RWPE1 (cell line): ENCODE measurements around the gene CDRT15L2.
"Not testable (repeated sequence)": the region's sequence is repeated elsewhere in the genome, so short reads cannot be mapped to it uniquely, and the experiment has no call there.

Experiments
- CTCF ChIA-PET: fragments of 350-600 bp; sonication (Branson Sonifier 250); formaldehyde crosslinking; extraction: SDS; loops from one replicate; lab custom pipeline; 2021; lab: Yijun Ruan, JAX
- POLR2A ChIA-PET: fragments of 400-600 bp; formaldehyde crosslinking; extraction: SDS; loops from one replicate; lab custom pipeline; 2020; ENCODE audit warnings: antibody characterized with exemption; ENCODE audit not compliant: low non-redundant PET; lab: Yijun Ruan, JAX
- DNase-seq: peaks from one replicate; pipeline ENCODE4 v3.0.0; 2012; ENCODE audit warnings: low spot score
- H3K27ac ChIP-seq: fragments of 450-650 bp; 2 replicates; pipeline ENCODE4 v1.5.1; 2017

CDRT15L2 gene

DNA sequence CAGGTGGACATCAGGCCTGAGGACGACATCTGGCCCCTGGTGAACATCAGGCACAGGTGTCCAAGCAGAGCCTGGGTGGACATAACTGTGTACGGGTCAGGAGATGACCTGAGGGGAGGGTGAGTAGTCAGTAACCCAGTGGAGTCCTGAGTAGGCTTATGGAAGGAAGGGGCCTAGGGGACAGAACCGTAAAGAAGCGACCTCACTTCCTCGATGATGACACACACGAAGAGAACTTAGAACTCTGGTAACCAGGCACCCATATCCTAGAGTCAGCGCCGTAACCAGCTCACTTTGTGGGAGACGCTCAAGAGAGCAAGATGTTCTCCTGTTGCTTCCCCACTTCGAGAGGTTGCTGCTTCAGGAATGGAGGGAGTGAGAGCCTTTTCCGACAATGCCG lies at the start of gene CDRT15L2:
TSS of gene CDRT15L2 (plus strand) at position 301 of the 400 bp plus-strand sequence. CDS start at position 321, 20 bp downstream.
- H3K27ac ChIP-seq, DNase-seq, POLR2A ChIA-PET, CTCF ChIA-PET: not testable (repeated sequence)

DNA sequence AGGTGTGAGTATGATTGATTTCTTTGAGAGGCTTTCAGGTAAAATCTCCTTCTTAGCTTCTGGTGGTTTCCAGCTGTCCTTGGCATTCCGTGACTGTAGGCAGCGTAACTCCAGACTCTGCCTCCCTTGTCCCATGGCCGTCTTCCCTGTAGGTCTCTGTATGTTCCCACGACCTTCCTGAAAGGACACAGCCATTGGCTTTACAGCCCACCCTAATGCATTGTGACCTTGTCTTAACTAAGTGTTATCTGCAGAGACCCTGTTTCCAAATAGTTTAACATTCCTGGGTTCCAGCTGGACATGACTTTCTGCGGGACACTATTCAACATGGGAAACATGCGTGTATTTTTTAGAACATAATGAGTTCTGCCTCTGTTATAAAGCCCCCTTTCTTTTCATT lies 49.4 kb upstream of the CDRT15L2 start:
- POLR2A ChIA-PET: not testable (repeated sequence)

DNA sequence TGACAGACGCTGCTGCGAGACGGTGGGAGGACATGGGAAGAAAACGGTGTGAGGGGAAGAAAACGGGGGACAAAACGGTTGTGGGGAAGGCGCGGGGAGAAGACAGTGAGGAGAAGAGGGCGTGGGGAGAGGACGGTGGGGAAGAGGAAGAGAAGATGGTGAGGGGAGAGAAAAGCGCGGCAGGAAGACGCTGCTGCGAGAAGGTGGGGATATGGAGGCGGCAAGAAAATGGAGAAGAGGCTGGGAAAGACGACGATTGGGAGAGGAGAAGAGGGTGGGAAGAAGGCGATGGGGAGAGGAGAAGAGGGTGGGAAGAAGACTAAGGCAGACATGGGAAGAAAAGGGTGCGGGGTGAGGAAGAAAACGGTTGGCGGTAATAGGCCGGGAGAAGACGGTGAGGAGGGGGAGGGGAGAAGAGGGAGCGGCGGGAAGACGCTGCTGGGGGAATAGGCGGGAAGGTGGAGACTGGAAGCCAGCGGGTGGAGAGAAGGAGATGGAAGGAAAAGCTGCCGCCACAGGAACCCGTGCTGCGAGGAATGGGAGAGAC lies 46.9 kb upstream of the CDRT15L2 start:
- POLR2A ChIA-PET, DNase-seq, CTCF ChIA-PET, H3K27ac ChIP-seq: not testable (repeated sequence)

More for the DNA sequence above, 49.4 kb upstream of the CDRT15L2 start:
- H3K27ac ChIP-seq, DNase-seq, CTCF ChIA-PET: not testable (repeated sequence)

DNA sequence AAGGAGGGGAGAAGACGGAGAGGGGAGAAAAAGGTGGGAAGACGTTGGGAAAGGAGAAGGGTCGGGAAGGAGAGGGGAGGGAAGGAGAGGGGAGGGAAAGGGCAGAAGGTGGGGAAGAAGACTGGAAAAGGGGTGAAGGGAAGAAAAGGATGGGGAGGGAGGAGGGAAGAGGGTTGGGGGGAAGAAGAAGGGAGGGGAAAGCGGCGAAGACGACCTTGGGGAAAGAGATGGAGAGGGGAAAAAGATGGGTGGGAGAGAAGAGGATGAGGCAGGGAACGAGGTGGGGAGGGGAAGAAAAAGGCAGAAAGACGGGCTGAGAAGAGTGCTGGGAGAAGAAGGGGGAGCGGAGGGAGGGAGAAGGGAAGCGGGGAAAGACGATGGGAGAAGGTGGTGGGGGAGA lies 46.3 kb upstream of the CDRT15L2 start:
- CTCF ChIA-PET: not testable (repeated sequence)

DNA sequence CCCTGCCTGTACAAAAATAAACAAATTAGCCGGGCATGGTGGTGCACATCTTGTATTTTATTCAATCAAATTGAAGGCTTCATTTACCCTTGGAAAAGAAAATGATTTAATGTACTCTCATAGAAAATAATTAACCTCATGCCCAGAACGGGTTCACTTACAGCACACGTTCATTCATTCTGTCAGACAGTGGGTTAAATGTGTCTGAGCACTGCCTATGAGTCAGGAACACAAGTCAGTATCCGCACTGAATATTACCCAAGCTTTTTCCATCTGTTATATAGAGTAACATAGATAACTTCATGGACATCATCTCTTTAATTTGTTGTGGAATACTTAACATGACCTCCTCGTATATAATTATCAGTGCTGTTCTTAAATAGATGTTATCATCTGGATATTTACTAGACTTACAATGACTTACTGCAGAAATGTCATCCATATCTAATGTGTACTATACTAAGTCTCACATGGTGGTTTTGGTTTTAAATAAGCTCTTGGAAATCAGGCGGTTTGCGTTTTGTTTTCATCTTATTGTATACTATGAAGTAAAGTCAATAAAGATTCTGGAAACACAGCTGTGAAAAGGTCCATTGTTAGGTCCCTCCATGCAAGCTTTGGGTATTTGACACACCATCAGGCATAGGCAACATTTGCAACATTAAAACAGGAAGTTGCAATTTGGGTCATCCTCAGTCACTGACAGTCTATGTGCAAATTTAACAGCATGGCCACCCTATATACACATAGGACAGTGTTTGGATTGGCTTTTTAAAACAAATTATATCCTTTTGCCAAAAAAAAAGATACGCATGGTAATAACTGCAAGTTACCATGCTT lies 44.6 kb upstream of the CDRT15L2 start:
- H3K27ac ChIP-seq, POLR2A ChIA-PET, DNase-seq, CTCF ChIA-PET: not testable (repeated sequence)

More for the DNA sequence above, 46.3 kb upstream of the CDRT15L2 start:
- POLR2A ChIA-PET, DNase-seq, H3K27ac ChIP-seq: not testable (repeated sequence)

DNA sequence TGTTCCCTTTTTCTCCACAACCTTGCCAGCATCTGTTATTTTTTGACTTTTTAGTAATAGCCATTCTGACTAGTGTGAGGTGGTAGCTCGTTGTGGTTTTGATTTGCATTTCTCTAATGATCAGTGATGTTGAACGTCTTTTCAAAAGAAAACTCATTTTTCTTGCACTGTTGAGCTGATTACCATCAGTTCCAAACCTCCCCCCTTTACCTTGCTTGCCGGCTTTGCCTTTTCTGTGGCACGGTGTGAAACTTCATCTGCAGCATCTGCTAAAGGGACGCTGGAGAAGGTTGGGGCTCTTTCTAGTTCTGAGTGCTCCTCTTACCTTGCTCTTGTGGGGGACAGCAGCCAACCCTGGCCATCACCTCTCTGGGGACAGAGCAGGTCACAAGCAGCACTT lies 39.1 kb upstream of the CDRT15L2 start:
- CTCF ChIA-PET, POLR2A ChIA-PET, H3K27ac ChIP-seq, DNase-seq: not testable (repeated sequence)

DNA sequence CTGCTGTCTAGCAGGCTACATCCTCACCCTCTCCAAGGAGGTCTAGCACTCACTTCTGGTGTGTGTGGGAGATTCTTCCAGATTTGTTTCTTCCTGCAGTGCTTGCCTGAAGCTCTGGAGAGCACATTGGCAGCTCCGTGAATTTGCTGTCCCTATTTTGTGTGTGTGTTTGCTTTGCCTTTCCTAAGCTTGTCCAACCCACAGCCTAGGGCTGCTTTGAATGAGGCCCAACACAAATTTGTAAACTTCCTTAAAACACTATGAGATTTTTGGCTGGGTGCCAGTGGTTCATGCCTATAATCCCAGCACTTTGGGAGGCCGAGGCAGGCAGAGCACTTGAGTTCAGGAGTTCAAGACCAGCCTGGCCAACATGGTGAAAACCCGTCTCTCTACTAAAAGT lies 38.7 kb upstream of the CDRT15L2 start:
- POLR2A ChIA-PET, DNase-seq, H3K27ac ChIP-seq, CTCF ChIA-PET: not testable (repeated sequence)

DNA sequence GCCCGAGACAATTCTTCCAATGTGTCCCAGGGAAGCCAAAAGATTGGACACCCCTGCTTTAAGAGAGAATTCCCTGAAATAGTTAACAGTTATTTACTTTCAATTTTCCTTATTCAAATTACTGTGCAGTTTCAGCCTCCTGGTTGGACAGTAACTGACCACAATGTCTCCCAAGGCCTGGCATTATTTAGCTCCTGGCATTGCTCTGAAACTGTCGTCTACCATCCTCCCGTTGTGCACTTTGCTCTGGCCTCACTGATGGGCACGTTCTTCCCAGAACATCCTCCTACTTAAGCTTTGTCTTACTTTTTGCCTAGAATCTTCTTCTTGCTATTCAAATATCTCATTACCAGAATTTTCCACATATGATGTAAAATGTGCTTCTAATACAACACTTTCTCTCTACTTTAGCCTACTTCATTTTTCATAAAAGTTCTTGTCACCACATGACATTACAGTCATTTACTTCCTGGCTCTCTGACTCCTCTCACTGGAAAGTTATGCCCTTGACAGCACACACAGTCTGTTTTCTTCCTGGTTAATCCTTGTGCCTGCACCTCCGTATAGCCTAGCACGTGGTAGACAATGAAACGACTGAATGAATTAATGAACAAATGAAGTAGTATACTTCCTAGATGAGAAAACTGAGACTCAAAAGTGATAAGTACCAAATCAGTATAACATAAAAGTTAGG lies 37.5 kb upstream of the CDRT15L2 start:
- POLR2A ChIA-PET, H3K27ac ChIP-seq, DNase-seq, CTCF ChIA-PET: not testable (repeated sequence)

DNA sequence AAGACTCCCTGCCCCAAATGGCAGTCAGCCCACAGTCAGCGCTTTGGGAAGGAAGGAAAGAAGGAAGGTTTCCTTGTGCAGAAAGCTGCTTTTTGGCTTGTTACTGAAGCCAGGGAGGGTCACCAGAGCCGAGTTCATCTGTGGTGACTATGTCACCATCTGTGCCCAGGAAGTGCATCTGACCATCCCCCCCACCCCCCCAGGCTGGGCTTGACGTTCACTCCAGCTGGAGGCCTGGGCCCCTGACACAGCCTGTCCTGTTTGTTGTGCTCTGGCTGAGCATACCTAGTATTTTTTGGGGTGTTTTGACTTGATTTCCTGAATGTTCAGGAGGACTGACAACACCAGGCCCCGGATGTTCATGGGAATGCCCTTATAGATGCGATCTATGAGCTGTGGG lies 31.6 kb upstream of the CDRT15L2 start:
- POLR2A ChIA-PET, H3K27ac ChIP-seq, CTCF ChIA-PET, DNase-seq: not testable (repeated sequence)

DNA sequence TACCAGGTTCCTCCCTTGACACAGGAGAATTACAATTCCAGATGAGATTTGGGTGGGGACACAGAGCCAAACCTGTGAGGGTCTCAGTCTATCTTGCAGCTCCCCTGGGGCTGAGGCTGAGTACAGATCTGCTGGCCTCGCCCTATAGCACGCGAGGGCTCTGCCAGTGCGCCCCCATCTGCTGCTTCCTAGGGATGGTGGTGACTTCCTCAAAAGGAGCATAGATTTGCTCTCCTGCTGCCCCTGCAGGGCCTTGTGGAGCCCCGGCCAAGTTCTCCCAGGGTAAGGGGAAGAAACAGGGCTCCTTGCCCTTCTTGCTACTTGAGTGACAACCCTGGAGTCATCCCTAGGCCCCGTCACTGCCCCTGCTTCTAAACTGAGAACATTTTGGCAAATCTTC lies 26.6 kb upstream of the CDRT15L2 start:
- POLR2A ChIA-PET, CTCF ChIA-PET, H3K27ac ChIP-seq, DNase-seq: not testable (repeated sequence)

DNA sequence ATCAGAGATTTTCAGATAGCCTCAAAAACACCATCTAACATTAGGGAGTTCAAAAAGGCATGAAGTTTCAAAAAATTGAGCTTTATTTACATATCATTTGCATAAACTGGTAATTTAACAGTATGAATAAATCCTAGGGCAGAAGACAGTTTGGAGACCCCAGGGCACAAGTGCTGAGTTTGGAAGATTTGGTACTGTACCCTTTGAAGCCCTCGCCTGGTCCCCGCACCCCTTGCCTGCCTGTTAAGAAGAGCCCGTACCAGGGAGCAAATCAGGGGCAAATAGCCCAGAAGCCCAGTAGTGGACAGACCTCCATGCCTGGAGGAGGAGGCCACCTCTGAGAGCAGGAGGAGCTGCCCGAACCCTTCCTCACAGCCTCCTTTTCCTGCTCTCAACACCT lies 24.8 kb upstream of the CDRT15L2 start:
- CTCF ChIA-PET, DNase-seq, POLR2A ChIA-PET, H3K27ac ChIP-seq: not testable (repeated sequence)

DNA sequence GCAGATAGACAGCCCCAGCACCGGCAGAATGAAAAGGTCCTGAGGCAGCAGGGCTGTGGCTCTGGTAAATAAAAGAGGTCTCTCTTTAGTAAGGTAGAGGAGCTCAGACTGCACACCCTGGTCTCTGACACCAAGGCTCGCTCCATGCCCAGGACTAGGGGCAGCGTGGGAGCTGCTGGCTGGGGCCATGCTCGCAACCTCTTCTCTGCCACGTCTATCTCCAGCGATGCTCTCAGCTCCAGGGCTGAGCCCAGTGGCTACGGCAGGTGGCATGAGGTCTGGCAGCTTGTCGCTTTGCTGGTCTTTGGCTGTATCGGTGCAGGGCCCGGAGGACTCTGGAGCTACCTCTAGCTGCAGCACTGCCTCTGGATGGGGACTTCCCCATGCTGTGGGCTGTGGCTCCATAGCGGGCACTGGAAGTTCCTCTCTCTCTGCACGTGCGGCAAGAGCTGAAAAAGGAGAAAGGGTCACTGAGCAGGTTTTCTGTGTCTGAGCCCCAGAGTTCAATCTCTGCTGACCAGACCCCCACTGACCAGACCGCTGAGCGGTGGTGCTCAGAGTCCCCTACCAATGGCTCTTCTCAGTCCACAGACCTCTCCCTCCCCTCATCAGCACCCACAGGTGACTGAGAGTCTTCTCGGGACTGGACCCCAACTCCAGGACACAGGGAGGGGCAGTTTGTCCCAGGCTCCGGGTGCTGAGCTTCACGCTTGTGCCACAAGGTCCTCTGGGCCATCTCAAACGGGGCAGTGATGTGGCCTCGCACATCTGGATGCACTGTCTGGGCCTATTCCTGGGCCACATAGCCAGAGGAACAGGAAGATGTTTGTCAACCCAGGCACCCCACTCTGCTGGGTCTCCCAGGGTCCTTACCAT lies 24.2 kb upstream of the CDRT15L2 start:
- DNase-seq, H3K27ac ChIP-seq, CTCF ChIA-PET, POLR2A ChIA-PET: not testable (repeated sequence)

DNA sequence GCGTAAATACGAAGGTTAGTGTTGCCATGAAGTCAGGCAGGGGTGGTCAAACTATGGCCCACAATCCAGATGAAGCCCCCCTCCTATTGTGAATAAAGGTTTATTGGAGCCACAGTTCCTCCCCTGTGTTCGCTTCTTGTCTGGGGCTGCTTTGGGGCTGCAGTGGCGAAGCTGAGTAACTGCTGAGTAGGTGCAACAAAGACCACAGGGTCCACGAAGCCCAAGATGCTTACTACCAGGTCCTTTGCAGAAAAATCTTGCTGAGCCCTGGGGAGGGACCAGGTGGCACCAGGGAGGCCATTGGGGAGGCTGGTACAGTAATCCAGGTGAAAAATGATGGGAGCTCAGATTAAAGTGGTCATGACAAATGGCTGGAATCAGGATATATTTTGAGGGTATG lies 21.4 kb upstream of the CDRT15L2 start:
- CTCF ChIA-PET, POLR2A ChIA-PET, DNase-seq, H3K27ac ChIP-seq: not testable (repeated sequence)

DNA sequence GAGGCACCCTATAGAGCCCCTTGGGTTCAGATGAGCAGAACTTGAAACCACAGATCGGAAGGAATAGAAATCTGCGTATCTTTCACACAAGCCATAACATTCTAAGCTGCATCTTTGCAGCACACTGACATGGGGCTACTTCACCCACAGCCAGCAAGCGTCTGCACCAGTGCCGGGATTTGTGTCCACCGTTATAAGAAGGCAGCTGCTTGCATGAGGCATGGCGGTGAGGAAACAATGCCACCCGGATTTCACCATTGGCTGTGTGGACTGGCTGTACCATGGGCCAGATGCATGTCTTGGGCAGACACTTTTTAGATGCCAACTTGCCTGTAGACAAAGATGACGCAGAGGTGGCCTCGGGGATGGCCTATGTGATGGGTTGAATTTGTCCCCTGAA lies 20.5 kb upstream of the CDRT15L2 start:
- H3K27ac ChIP-seq, CTCF ChIA-PET, POLR2A ChIA-PET, DNase-seq: not testable (repeated sequence)
